ENCODE measurements around the gene SH3BGRL3.

Gene SH3BGRL3

GRCh38 chr1:26259578-26259977 is 20.3 kb upstream of the SH3BGRL3 start:
- H3K9me3 ChIP-seq (ENCODE audit: insufficient read depth, low read depth, low read length), result no peaks in the 10 kb centered on the region
- no peaks in the 10 kb centered on the region for H3K27me3 ChIP-seq (ENCODE audit: insufficient read depth, low read length)
- peaks cover 87% of the 10 kb centered on the region for H3K36me3 ChIP-seq (ENCODE audit: insufficient read depth, low read length)
- 94% methylated on average over 5 of the region's 5 CpGs for WGBS
- no peak overlapping the region for H3K27ac ChIP-seq (ENCODE audit: low read depth, low read length)
- no peak overlapping the region for H3K4me3 ChIP-seq (ENCODE audit: low read length)
- no peaks in the 10 kb centered on the region for H3K4me1 ChIP-seq (ENCODE audit: insufficient read depth, low read length)
- no peak overlapping the region for H3K9ac ChIP-seq (ENCODE audit: low read depth, low read length)

GRCh38 chr1:26263212-26263611 is 16.7 kb upstream of the SH3BGRL3 start:
- Histone ChIP-seq H3K9ac (ENCODE audit: low read depth, low read length) (no peak overlapping the region), H3K27me3 (ENCODE audit: insufficient read depth, low read length) (no peaks in the 10 kb centered on the region), H3K27ac (ENCODE audit: low read depth, low read length) (no peak overlapping the region), H3K9me3 (ENCODE audit: insufficient read depth, low read depth, low read length) (peaks cover 6% of the 10 kb centered on the region; the same call in 1 of the 2 replicates), H3K4me1 (ENCODE audit: insufficient read depth, low read length) (no peaks in the 10 kb centered on the region), H3K36me3 (ENCODE audit: insufficient read depth, low read length) (peaks cover 89% of the 10 kb centered on the region), H3K4me3 (ENCODE audit: low read length) (no peak overlapping the region)
- WGBS, result 96% methylated on average over 5 of the region's 5 CpGs

- H3K36me3 ChIP-seq (ENCODE audit: insufficient read depth, low read length), result peaks cover 88% of the 10 kb centered on the region
- H3K9me3 ChIP-seq (ENCODE audit: insufficient read depth, low read depth, low read length), result peaks cover 17% of the 10 kb centered on the region; the same call in 1 of the 2 replicates
- H3K9ac ChIP-seq (ENCODE audit: low read depth, low read length), result no peak overlapping the region
- H3K4me3 ChIP-seq (ENCODE audit: low read length), result no peak overlapping the region
- no peaks in the 10 kb centered on the region for H3K4me1 ChIP-seq (ENCODE audit: insufficient read depth, low read length)
- H3K27me3 ChIP-seq (ENCODE audit: insufficient read depth, low read length), result no peaks in the 10 kb centered on the region
- no peak overlapping the region for H3K27ac ChIP-seq (ENCODE audit: low read depth, low read length)
- 100% methylated on average over 1 of the region's 1 CpG for WGBS
Observed at GRCh38 chr1:26265405-26265804, 14.5 kb upstream of the SH3BGRL3 start.

GRCh38 chr1:26268290-26269197 is 11.3 kb upstream of the SH3BGRL3 start:
- WGBS, result 96% methylated on average over 9 of the region's 9 CpGs
- peaks cover 87% of the 10 kb centered on the region for H3K36me3 ChIP-seq (ENCODE audit: insufficient read depth, low read length)

GRCh38 chr1:26269198-26269550 is 10.7 kb upstream of the SH3BGRL3 start:
- Histone ChIP-seq H3K27ac (ENCODE audit: low read depth, low read length) (no peak overlapping the region), H3K36me3 (ENCODE audit: insufficient read depth, low read length) (peaks cover 85% of the 10 kb centered on the region), H3K9me3 (ENCODE audit: insufficient read depth, low read depth, low read length) (peaks cover 17% of the 10 kb centered on the region; the same call in 1 of the 2 replicates)

More at GRCh38 chr1:26268290-26269197, 11.3 kb upstream of the SH3BGRL3 start:
- Histone ChIP-seq H3K27ac (ENCODE audit: low read depth, low read length) (no peak overlapping the region), H3K9me3 (ENCODE audit: insufficient read depth, low read depth, low read length) (peaks cover 17% of the 10 kb centered on the region; the same call in 1 of the 2 replicates), H3K27me3 (ENCODE audit: insufficient read depth, low read length) (no peaks in the 10 kb centered on the region), H3K4me3 (ENCODE audit: low read length) (no peak overlapping the region), H3K9ac (ENCODE audit: low read depth, low read length) (no peak overlapping the region), H3K4me1 (ENCODE audit: insufficient read depth, low read length) (no peaks in the 10 kb centered on the region)

GRCh38 chr1:26274801-26275425 is 5.0 kb upstream of the SH3BGRL3 start:
- 95% methylated on average over 11 of the region's 11 CpGs for WGBS
- Histone ChIP-seq H3K9ac (ENCODE audit: low read depth, low read length) (no peak overlapping the region), H3K27me3 (ENCODE audit: insufficient read depth, low read length) (no peaks in the 10 kb centered on the region), H3K36me3 (ENCODE audit: insufficient read depth, low read length) (peaks cover 74% of the 10 kb centered on the region), H3K9me3 (ENCODE audit: insufficient read depth, low read depth, low read length) (no peaks in the 10 kb centered on the region), H3K27ac (ENCODE audit: low read depth, low read length) (no peak overlapping the region; the same call in 1 of the 2 replicates), H3K4me1 (ENCODE audit: insufficient read depth, low read length) (peaks cover 4% of the 10 kb centered on the region; the same call in 1 of the 2 replicates), H3K4me3 (ENCODE audit: low read length) (no peak overlapping the region)

More at GRCh38 chr1:26269198-26269550, 10.7 kb upstream of the SH3BGRL3 start:
- no peaks in the 10 kb centered on the region for H3K4me1 ChIP-seq (ENCODE audit: insufficient read depth, low read length)
- H3K9ac ChIP-seq (ENCODE audit: low read depth, low read length), result no peak overlapping the region
- H3K4me3 ChIP-seq (ENCODE audit: low read length), result no peak overlapping the region
- no peaks in the 10 kb centered on the region for H3K27me3 ChIP-seq (ENCODE audit: insufficient read depth, low read length)
- 99% methylated on average over 4 of the region's 4 CpGs for WGBS

- Histone ChIP-seq H3K9ac (ENCODE audit: low read depth, low read length) (no peak overlapping the region), H3K4me3 (ENCODE audit: low read length) (no peak overlapping the region), H3K27ac (ENCODE audit: low read depth, low read length) (no peak overlapping the region), H3K36me3 (ENCODE audit: insufficient read depth, low read length) (peaks cover 65% of the 10 kb centered on the region), H3K27me3 (ENCODE audit: insufficient read depth, low read length) (no peaks in the 10 kb centered on the region), H3K9me3 (ENCODE audit: insufficient read depth, low read depth, low read length) (no peaks in the 10 kb centered on the region), H3K4me1 (ENCODE audit: insufficient read depth, low read length) (peaks cover 8% of the 10 kb centered on the region; the same call in 1 of the 2 replicates)
- 87% methylated on average over 2 of the region's 3 CpGs for WGBS
Observed at GRCh38 chr1:26275580-26276431, 4.1 kb upstream of the SH3BGRL3 start.

GRCh38 chr1:26276432-26276838 is 3.5 kb upstream of the SH3BGRL3 start:
- Histone ChIP-seq H3K4me1 (ENCODE audit: insufficient read depth, low read length) (peaks cover 14% of the 10 kb centered on the region), H3K36me3 (ENCODE audit: insufficient read depth, low read length) (peaks cover 59% of the 10 kb centered on the region), H3K27ac (ENCODE audit: low read depth, low read length) (no peak overlapping the region), H3K9me3 (ENCODE audit: insufficient read depth, low read depth, low read length) (no peaks in the 10 kb centered on the region), H3K9ac (ENCODE audit: low read depth, low read length) (no peak overlapping the region), H3K4me3 (ENCODE audit: low read length) (no peak overlapping the region), H3K27me3 (ENCODE audit: insufficient read depth, low read length) (no peaks in the 10 kb centered on the region)
- 96% methylated on average over 2 of the region's 2 CpGs for WGBS

- no peaks in the 10 kb centered on the region for H3K27me3 ChIP-seq (ENCODE audit: insufficient read depth, low read length)
- no peak overlapping the region for H3K4me3 ChIP-seq (ENCODE audit: low read length)
- H3K36me3 ChIP-seq (ENCODE audit: insufficient read depth, low read length), result peaks cover 51% of the 10 kb centered on the region
- H3K27ac ChIP-seq (ENCODE audit: low read depth, low read length), result no peak overlapping the region
- 90% methylated on average over 3 of the region's 3 CpGs for WGBS
- H3K9ac ChIP-seq (ENCODE audit: low read depth, low read length), result no peak overlapping the region
- peaks cover 20% of the 10 kb centered on the region for H3K4me1 ChIP-seq (ENCODE audit: insufficient read depth, low read length)
- no peaks in the 10 kb centered on the region for H3K9me3 ChIP-seq (ENCODE audit: insufficient read depth, low read depth, low read length)
Observed at GRCh38 chr1:26277261-26277661, 2.6 kb upstream of the SH3BGRL3 start.

GRCh38 chr1:26277719-26278118 is 2.2 kb upstream of the SH3BGRL3 start:
- Histone ChIP-seq H3K27me3 (ENCODE audit: insufficient read depth, low read length) (no peaks in the 10 kb centered on the region), H3K4me3 (ENCODE audit: low read length) (no peak overlapping the region), H3K9me3 (ENCODE audit: insufficient read depth, low read depth, low read length) (no peaks in the 10 kb centered on the region), H3K4me1 (ENCODE audit: insufficient read depth, low read length) (peaks cover 24% of the 10 kb centered on the region), H3K27ac (ENCODE audit: low read depth, low read length) (no peak overlapping the region), H3K9ac (ENCODE audit: low read depth, low read length) (no peak overlapping the region), H3K36me3 (ENCODE audit: insufficient read depth, low read length) (peaks cover 49% of the 10 kb centered on the region)
- 100% methylated on average over 1 of the region's 1 CpG for WGBS
